Tibial nerve (tissue), 4 donors: ENCODE results near the gene SCYL2. TPM values are rescaled to one million over a fixed set of nuclear protein-coding genes. Genes with fewer than 3 reads are reported as not detected.

Experiments
- DNase-seq, 2 donors: peaks; one replicate each; pipeline ENCODE4 v3.0.0-alpha.2; 2019; ENCODE audit warnings: low spot score in 2 of 2
- H3K27ac ChIP-seq, 4 donors: fragments of 200-600 bp; sonication (generic) in 3 of 4; one replicate each; pipeline ENCODE4 v1.5.1; 2017 to 2019; ENCODE audit warnings: mild to moderate bottlenecking in 1 of 4
- H3K27me3 ChIP-seq, 2 donors: fragments of 200-600 bp; sonication (generic) in 1 of 2; one replicate each; pipeline versions ENCODE4 v1.5.1 to v1.6.0; 2017 to 2019
- H3K36me3 ChIP-seq, 3 donors: fragments of 200-600 bp; sonication (generic); one replicate each; pipeline ENCODE4 v1.5.1; 2018 to 2019
- H3K4me1 ChIP-seq, 4 donors: fragments of 200-600 bp; sonication (generic) in 3 of 4; one replicate each; pipeline ENCODE4 v1.5.1; 2017 to 2019
- H3K4me3 ChIP-seq, 4 donors: fragments of 200-600 bp; sonication (generic) in 3 of 4; one replicate each; pipeline ENCODE4 v1.5.1; 2017 to 2019; ENCODE audit warnings: mild to moderate bottlenecking in 1 of 4, moderate library complexity in 1 of 4
- H3K9me3 ChIP-seq, 4 donors: fragments of 200-600 bp; sonication (generic) in 3 of 4; one replicate each; pipeline ENCODE4 v1.5.1; 2017 to 2019
- CTCF ChIP-seq, 5 experiments: fragments of 200-600 bp in 3 of 5; fragments of 450-650 bp in 2 of 5; sonication (generic) in 3 of 5; IDR thresholded peaks; one replicate each; pipeline ENCODE4 v1.5.1; 2016 to 2019; ENCODE audit warnings: antibody characterized with exemption in 5 of 5, mild to moderate bottlenecking in 3 of 5, moderate library complexity in 2 of 5
- EP300 ChIP-seq, 2 donors: sonication (generic); formaldehyde crosslinking; IDR thresholded peaks; one replicate each; pipeline ENCODE4 v1.6.1; 2017; ENCODE audit warnings: antibody characterized with exemption in 2 of 2, mild to moderate bottlenecking in 1 of 2
- POLR2A ChIP-seq, 2 donors: fragments of 450-650 bp; IDR thresholded peaks; one replicate each; pipeline ENCODE4 v1.6.1; 2017; ENCODE audit warnings: antibody characterized with exemption in 2 of 2, mild to moderate bottlenecking in 2 of 2, moderate library complexity in 2 of 2
- WGBS, 2 donors: methylation state at CpG; one replicate each; pipeline ENCODE4 v1.1.5; 2018; 5-methylcytosine and 5-hydroxymethylcytosine counted together
- total RNA-seq, 4 donors: library from RNA; depleted of rRNA; stranded (reverse); fragments of >200 nt; gene quantifications; one replicate each; pipeline ENCODE4 v1.1.0, GENCODE V29; 2016

The SCYL2 gene
- total RNA-seq, 4 donors from 2014 or later = 37.5 to 70.1 (median 54.6) TPM

DNA sequence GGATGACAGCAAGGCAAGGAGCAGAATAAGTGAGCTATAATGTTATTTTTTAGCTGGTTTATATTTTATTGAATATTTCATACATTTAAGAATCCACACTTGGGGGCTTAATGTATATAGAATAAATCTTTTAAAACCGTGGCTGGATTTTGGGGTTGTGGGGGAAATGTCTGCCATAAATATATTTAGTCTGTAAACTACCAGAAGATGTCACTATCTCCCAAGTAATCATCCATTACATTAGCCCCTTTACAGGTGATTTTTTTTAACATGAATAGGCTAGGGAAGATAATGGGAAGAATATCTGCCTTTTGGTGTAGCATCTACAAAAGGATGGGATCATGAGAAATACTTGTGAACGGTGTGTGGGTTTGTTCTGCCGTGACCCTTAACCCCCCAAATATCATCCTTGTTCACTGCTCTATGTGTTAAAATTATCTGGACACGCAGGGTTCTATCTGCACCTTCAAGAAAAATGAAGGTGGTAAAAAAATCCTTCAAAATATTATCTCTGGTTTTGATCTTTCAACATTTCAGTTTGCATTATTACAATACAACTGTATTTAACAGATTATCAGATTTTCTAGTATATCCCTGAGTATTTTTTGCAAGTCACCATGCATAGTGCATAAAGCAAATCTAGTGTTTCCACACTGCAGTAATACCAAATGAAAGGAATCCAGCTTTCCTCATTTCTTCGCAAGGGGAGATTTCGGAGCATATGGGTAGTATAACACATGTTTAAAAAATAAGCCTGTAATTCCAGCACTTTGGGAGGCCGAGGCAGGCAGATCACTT, 81.9 kb downstream of the SCYL2 start:
- 70 to 71% methylated on average over 7 of the region's 7 CpGs for WGBS, 2 donors
- H3K27me3 ChIP-seq = no peaks in the 10 kb centered on the region
- no peaks in the 10 kb centered on the region for H3K4me1 ChIP-seq

DNA sequence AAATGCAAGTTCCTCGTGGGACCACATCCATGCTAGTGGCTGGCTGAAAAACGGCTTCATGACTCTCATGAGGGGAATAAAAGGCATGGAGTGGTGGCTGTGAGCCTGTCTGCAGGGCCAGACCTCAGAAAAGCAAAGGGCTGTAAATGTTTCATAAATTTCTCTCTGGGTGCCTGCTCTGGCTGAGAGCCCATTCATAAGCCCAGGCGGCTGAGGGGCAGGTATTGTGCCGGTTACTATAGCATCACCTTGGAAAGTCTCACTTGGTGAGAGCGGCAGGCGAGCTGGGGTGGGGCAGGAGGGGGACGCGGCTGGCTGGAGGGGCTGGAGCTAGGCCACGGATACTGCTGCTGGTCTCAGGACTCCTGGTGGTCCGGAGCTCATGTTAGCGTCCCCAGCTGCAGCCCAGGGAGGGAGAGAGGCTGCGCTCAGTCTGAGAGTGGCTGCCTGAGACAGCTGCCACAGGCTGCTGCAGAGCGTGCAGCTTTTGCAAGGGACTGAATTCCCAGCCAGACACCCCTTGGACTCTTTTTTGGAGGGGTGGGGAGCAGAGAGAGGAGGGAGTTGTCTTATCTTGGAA, 89.8 kb downstream of the SCYL2 start, which contains the start of gene SLC17A8:
Gene SLC17A8, plus strand, starts transcription at position 431 of the 580 bp plus-strand sequence. CDS start 318 bp downstream, outside the sequence.
- Histone ChIP-seq H3K9me3 (no peaks in the 10 kb centered on the region), H3K27ac (no peak within 1 kb of the TSS), H3K36me3 (no peaks in the 10 kb centered on the region), H3K27me3 (no peaks in the 10 kb centered on the region), H3K4me1 (peaks cover 0 to 5% (median 0%) of the 10 kb centered on the region in 4 donors), H3K4me3 (no peak within 1 kb of the TSS)
- no peak for TF ChIP-seq EP300 (IDR thresholded peaks at IDR 0.05)
- TF ChIP-seq CTCF (IDR thresholded peaks at IDR 0.05) = no peak
- TF ChIP-seq POLR2A (IDR thresholded peaks at IDR 0.05) = no peak
- DNase-seq = no peak
- 22 to 28% methylated on average over 10 to 13 of the region's 13 CpGs for WGBS, 2 donors

More for the DNA sequence above, 81.9 kb downstream of the SCYL2 start:
- Histone ChIP-seq H3K4me3 (no peak overlapping the region), H3K36me3 (no peaks in the 10 kb centered on the region), H3K9me3 (no peaks in the 10 kb centered on the region), H3K27ac (no peak overlapping the region)
- no peak for DNase-seq
- peak in 3 of 5 experiments; percentile 35 to 61 (median 48) for TF ChIP-seq CTCF (IDR thresholded peaks at IDR 0.05)
- no peak for TF ChIP-seq EP300 (IDR thresholded peaks at IDR 0.05)
- TF ChIP-seq POLR2A (IDR thresholded peaks at IDR 0.05) = no peak

DNA sequence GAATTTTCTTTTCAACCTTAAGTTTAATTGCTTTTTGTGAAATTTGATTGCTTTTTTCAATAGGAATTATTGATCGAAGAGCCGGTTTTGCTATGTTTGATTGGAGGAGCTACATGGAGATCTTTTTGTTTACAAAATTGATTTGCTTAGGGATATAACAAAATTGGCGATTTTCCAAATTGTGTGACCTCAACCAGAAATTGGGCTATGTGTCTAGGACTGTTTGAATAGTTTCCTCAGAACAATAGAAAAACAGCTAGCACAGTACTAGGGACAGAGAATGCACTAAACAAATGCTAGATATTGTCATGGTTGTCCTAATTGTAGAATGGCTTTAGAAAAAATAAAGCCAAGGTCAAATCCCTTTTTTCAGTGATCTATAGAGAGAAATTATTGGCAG, 92.3 kb downstream of the SCYL2 start:
- Histone ChIP-seq H3K36me3 (no peaks in the 10 kb centered on the region), H3K4me3 (no peak overlapping the region), H3K9me3 (no peaks in the 10 kb centered on the region), H3K27ac (no peak overlapping the region), H3K27me3 (no peaks in the 10 kb centered on the region), H3K4me1 (peaks cover 0 to 5% (median 0%) of the 10 kb centered on the region in 4 donors)
- DNase-seq = no peak
- TF ChIP-seq EP300 (IDR thresholded peaks at IDR 0.05) = no peak
- no peak for TF ChIP-seq POLR2A (IDR thresholded peaks at IDR 0.05)
- no peak for TF ChIP-seq CTCF (IDR thresholded peaks at IDR 0.05)
- 65 to 73% methylated on average over 3 of the region's 3 CpGs for WGBS, 2 donors

DNA sequence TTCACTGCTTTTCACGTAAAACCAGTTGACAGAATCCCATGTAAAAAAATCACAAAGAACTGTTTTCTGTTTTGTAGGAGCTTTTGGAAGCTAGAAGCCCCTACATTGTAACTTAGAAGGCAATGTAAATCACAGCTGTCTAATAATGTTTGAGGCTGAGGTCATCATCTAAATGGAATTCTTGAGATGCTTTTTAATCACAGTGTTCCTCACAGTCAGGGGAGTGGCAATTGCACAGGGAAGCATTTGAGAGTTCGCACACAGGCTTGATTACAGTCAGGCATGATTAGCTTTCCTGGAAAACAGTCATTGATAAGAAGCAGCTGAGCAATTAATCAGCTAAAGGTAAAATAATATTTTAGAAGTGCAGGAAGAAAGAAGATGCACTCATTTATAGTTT, 92.8 kb downstream of the SCYL2 start:
- H3K4me3 ChIP-seq = no peak overlapping the region
- H3K9me3 ChIP-seq = no peaks in the 10 kb centered on the region
- no peak for DNase-seq
- H3K4me1 ChIP-seq = peaks cover 0 to 5% (median 0%) of the 10 kb centered on the region in 4 donors
- H3K27ac ChIP-seq = no peak overlapping the region
- WGBS, 2 donors = 38 to 46% methylated on average over 2 of the region's 2 CpGs
- H3K36me3 ChIP-seq = no peaks in the 10 kb centered on the region
- TF ChIP-seq CTCF (IDR thresholded peaks at IDR 0.05) (no peak), POLR2A (IDR thresholded peaks at IDR 0.05) (no peak), EP300 (IDR thresholded peaks at IDR 0.05) (no peak)
- no peaks in the 10 kb centered on the region for H3K27me3 ChIP-seq

GRCh38 chr12:100360450-100360849, 93.5 kb downstream of the SCYL2 start:
- TF ChIP-seq POLR2A (IDR thresholded peaks at IDR 0.05) (no peak), CTCF (IDR thresholded peaks at IDR 0.05) (no peak), EP300 (IDR thresholded peaks at IDR 0.05) (no peak)
- Histone ChIP-seq H3K27ac (no peak overlapping the region), H3K4me1 (peaks cover 0 to 5% (median 0%) of the 10 kb centered on the region in 4 donors), H3K4me3 (no peak overlapping the region), H3K36me3 (no peaks in the 10 kb centered on the region), H3K9me3 (no peaks in the 10 kb centered on the region), H3K27me3 (no peaks in the 10 kb centered on the region)
- DNase-seq = no peak
